A549 (cell line): ENCODE measurements around the gene UNC45B. TPM values are rescaled to one million over a fixed set of nuclear protein-coding genes. Genes with fewer than 3 reads are reported as not detected.
A peak's percentile ranks its signal among the peaks of the same experiment; 100 is the strongest.
"Not testable (repeated sequence)": the region's sequence is repeated elsewhere in the genome, so short reads cannot be mapped to it uniquely, and the experiment has no call there.

Experiments used
- ATAC-seq, 2 experiments: fragments of 200-7000 bp in 1 of 2; fragments of >200 bp in 1 of 2; cut with Nextera tagmentation in 1 of 2; cut with Tn5 transposase in 1 of 2; 3 replicates each; pipeline versions ENCODE4 v1.8.0 to v1.9.1; 2018 to 2020; ENCODE audit warnings: mild to moderate bottlenecking in 1 of 2, moderate library complexity in 1 of 2
- CTCF ChIA-PET: fragments of 300-600 bp; sonication (Branson Sonifier 250); formaldehyde crosslinking; extraction: SDS; loops from one replicate; lab custom pipeline; 2021; ENCODE audit warnings: antibody characterized with exemption, inconsistent platforms; lab: Yijun Ruan, JAX
- POLR2A ChIA-PET: fragments of 350-600 bp; formaldehyde crosslinking; extraction: SDS; loops from one replicate; lab custom pipeline; 2021; ENCODE audit warnings: antibody characterized with exemption, inconsistent platforms; lab: Yijun Ruan, JAX
- DNase-seq, 2 experiments: peaks; one replicate each; pipeline versions ENCODE4 v3.0.0 to v3.0.0-alpha.2; 2011 to 2016; ENCODE audit warnings: low read depth in 1 of 2, low spot score in 1 of 2
- FAIRE-seq: peaks from 2 replicates; lab custom pipeline; 2011; peaks lifted over from hg19 to GRCh38; lab: Jason Lieb, UNC
- H3K27ac ChIP-seq, 2 experiments: fragments of >200 bp; sonication (Bioruptor Twin); formaldehyde crosslinking; 3 replicates each; pipeline ENCODE4 v1.5.1; 2016 to 2017
- H3K4me1 ChIP-seq: fragments of >200 bp; sonication (Bioruptor Twin); formaldehyde crosslinking; 3 replicates; pipeline ENCODE4 v1.6.1; 2016
- H3K4me2 ChIP-seq: fragments of >200 bp; sonication (Bioruptor Twin); formaldehyde crosslinking; 3 replicates; pipeline ENCODE4 v1.6.1; 2016
- H3K4me3 ChIP-seq: fragments of >200 bp; sonication (Bioruptor Twin); formaldehyde crosslinking; 3 replicates; pipeline ENCODE4 v1.5.1; 2016
- H3K9me3 ChIP-seq: fragments of >200 bp; sonication (Bioruptor Twin); formaldehyde crosslinking; 3 replicates; pipeline ENCODE4 v1.6.1; 2016
- CBX2 ChIP-seq: fragments of 200-600 bp; sonication (generic); IDR thresholded peaks from 2 replicates; pipeline ENCODE4 v1.6.1; 2016; ENCODE audit warnings: low read depth, mild to moderate bottlenecking, borderline replicate concordance
- CBX8 ChIP-seq: fragments of 200-600 bp; sonication (generic); IDR thresholded peaks from 2 replicates; pipeline ENCODE4 v1.6.1; 2016
- CEBPB ChIP-seq, 2 experiments: fragments of >200 bp in 1 of 2; sonication (Bioruptor Twin) in 1 of 2; formaldehyde crosslinking in 1 of 2; IDR thresholded peaks; 2 replicates each; pipeline ENCODE4 v1.6.1; 2012 to 2016
- EHMT2 ChIP-seq: fragments of 200-600 bp; sonication (generic); IDR thresholded peaks from 2 replicates; pipeline ENCODE4 v1.6.1; 2016; ENCODE audit warnings: antibody characterized with exemption, low read depth, mild to moderate bottlenecking, moderate library complexity
- EP300 ChIP-seq, 2 experiments: fragments of >200 bp; sonication (Bioruptor Twin); formaldehyde crosslinking; IDR thresholded peaks; 2 replicates in 1 of 2; 3 replicates in 1 of 2; pipeline ENCODE4 v1.6.1; 2016 to 2017
- FOSB ChIP-seq: fragments of 250-450 bp; sonication (Bioruptor Pico); IDR thresholded peaks from 2 replicates; pipeline ENCODE4 v1.5.0; 2020; ENCODE audit warnings: mild to moderate bottlenecking, moderate library complexity
- FOSL2 ChIP-seq, 2 experiments: fragments of 450-650 bp in 1 of 2; fragments of >200 bp in 1 of 2; sonication (Bioruptor Twin) in 1 of 2; formaldehyde crosslinking; IDR thresholded peaks; 2 replicates each; pipeline versions ENCODE4 v1.5.0 to v1.6.1; 2016 to 2020; ENCODE audit warnings: mild to moderate bottlenecking in 1 of 2, moderate library complexity in 1 of 2
- HOXA7 ChIP-seq: fragments of 250-450 bp; sonication (Bioruptor Pico); IDR thresholded peaks from 2 replicates; pipeline ENCODE4 v1.5.0; 2020; ENCODE audit warnings: mild to moderate bottlenecking, moderate library complexity
- JUNB ChIP-seq: fragments of >200 bp; sonication (Bioruptor Twin); formaldehyde crosslinking; IDR thresholded peaks from 2 replicates; pipeline ENCODE4 v1.6.1; 2016
- MYC ChIP-seq: IDR thresholded peaks from 2 replicates; pipeline ENCODE4 v1.6.1; 2012; ENCODE audit warnings: mild to moderate bottlenecking, inconsistent platforms, low read length, improper control_type of control experiment, borderline replicate concordance
- NPAS2 ChIP-seq: fragments of 250-450 bp; sonication (Bioruptor Pico); IDR thresholded peaks from 2 replicates; pipeline ENCODE4 v1.8.0; 2022; ENCODE audit warnings: mild to moderate bottlenecking, moderate library complexity, borderline replicate concordance
- RAD21 ChIP-seq, 2 experiments: fragments of >200 bp in 1 of 2; sonication (Bioruptor Twin) in 1 of 2; formaldehyde crosslinking in 1 of 2; IDR thresholded peaks in 1 of 2; conservative IDR thresholded peaks in 1 of 2; 2 replicates in 1 of 2; 3 replicates in 1 of 2; pipeline ENCODE4 v1.6.1; 2012 to 2018; ENCODE audit warnings: inconsistent platforms in 1 of 2
- ZC3H11A ChIP-seq: fragments of 450-650 bp; IDR thresholded peaks from 2 replicates; pipeline ENCODE4 v1.6.1; 2014; ENCODE audit warnings: antibody characterized with exemption, mild to moderate bottlenecking
- ZNF302 ChIP-seq: fragments of 250-450 bp; sonication (Bioruptor Pico); IDR thresholded peaks from 2 replicates; pipeline ENCODE4 v1.9.0; 2021; ENCODE audit warnings: inconsistent platforms, mild to moderate bottlenecking, moderate library complexity
- WGBS: methylation state at CpG from one replicate; pipeline ENCODE4 v1.1.6; 2017; ENCODE audit errors: missing lambda C conversion rate; 5-methylcytosine and 5-hydroxymethylcytosine counted together
- polyA plus RNA-seq, 4 experiments: library from polyadenylated mRNA; depleted of rRNA in 3 of 4; stranded (reverse); fragments of >200 nt; fragmentation: RNase III in 1 of 4; extraction: RNeasy Plus Mini Kit Qiagen cat#74134 plus additional on column Dnase treatment in 1 of 4; gene quantifications; 2 replicates in 3 of 4; 3 replicates in 1 of 4; pipeline ENCODE4 v1.2.3, GENCODE V29; 2011 to 2017
- TF ChIP-seq, protein P1 (sequence below): fragments of 200-600 bp; sonication (generic); IDR thresholded peaks from 2 replicates; pipeline ENCODE4 v1.6.1; 2016; ENCODE audit warnings: antibody characterized with exemption, mild to moderate bottlenecking, moderate library complexity
- TF ChIP-seq, protein P2 (sequence below): IDR thresholded peaks from 2 replicates; pipeline ENCODE4 v1.6.1; 2012
- TF ChIP-seq, protein P3 (sequence below): fragments of 250-450 bp; sonication (Bioruptor Pico); IDR thresholded peaks from 2 replicates; pipeline ENCODE4 v1.5.0; 2020; ENCODE audit warnings: low read depth, mild to moderate bottlenecking, moderate library complexity

UNC45B gene
- polyA plus RNA-seq, 2 of the 4 experiments (the other 2 are of a cell fraction) = not detected

DNA sequence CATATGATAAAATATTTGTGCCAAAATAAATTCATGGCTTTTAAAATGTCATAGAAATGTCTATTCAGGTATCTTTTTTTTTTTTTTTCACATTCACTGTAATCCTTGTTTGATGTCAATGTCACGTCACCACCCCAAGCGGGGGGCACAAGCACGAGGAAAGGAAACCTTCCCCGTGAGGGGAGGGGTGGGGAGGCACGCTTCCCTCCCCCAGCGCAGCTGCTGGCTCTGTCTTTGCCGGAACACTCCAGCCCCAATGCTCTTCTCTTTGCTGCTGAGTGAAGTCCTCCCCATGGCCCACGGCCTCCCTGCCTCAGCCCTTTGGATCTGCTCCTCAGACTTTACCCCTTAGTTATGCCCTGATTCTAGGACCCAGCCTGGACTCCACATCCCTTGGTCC, 45.1 kb downstream of the UNC45B start (continued):
- TF ChIP-seq, protein P1, sequence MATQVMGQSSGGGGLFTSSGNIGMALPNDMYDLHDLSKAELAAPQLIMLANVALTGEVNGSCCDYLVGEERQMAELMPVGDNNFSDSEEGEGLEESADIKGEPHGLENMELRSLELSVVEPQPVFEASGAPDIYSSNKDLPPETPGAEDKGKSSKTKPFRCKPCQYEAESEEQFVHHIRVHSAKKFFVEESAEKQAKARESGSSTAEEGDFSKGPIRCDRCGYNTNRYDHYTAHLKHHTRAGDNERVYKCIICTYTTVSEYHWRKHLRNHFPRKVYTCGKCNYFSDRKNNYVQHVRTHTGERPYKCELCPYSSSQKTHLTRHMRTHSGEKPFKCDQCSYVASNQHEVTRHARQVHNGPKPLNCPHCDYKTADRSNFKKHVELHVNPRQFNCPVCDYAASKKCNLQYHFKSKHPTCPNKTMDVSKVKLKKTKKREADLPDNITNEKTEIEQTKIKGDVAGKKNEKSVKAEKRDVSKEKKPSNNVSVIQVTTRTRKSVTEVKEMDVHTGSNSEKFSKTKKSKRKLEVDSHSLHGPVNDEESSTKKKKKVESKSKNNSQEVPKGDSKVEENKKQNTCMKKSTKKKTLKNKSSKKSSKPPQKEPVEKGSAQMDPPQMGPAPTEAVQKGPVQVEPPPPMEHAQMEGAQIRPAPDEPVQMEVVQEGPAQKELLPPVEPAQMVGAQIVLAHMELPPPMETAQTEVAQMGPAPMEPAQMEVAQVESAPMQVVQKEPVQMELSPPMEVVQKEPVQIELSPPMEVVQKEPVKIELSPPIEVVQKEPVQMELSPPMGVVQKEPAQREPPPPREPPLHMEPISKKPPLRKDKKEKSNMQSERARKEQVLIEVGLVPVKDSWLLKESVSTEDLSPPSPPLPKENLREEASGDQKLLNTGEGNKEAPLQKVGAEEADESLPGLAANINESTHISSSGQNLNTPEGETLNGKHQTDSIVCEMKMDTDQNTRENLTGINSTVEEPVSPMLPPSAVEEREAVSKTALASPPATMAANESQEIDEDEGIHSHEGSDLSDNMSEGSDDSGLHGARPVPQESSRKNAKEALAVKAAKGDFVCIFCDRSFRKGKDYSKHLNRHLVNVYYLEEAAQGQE = no peak
- TF ChIP-seq FOSL2 (IDR thresholded peaks at IDR 0.05) (no peak), FOSL2 (CRISPR knock-in tag; IDR thresholded peaks at IDR 0.05) (no peak), NPAS2 (CRISPR knock-in tag) (no peak)

DNA sequence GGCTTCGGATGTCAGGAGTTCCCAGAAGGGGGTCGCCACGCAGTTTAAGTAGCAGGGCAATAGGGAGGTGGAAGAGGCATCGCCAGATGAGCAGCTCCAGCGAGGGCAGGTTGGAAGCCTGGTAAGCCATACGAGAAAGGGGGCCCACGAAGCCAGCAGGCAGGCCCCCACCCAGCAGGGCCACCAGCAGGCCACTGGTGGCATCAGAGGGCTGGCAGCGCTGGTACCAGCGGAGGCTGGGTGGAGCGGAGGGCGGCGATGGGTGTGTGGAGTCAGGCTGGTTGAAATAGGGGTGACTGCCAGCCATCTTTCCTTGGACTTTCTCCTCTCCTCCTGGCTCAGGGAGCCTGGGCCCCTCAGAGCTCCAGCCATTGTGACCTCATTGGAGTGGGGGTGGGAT, 46.4 kb downstream of the UNC45B start, which contains the start of gene SLC35G3:
TSS of gene SLC35G3 (minus strand) at position 393 of the 400 bp plus-strand sequence. CDS start at position 307, 86 bp downstream.
- H3K4me1 ChIP-seq, H3K4me2 ChIP-seq, ATAC-seq, CTCF ChIA-PET, H3K27ac ChIP-seq, DNase-seq, H3K9me3 ChIP-seq, H3K4me3 ChIP-seq, POLR2A ChIA-PET, FAIRE-seq: not testable (repeated sequence)
- 72% methylated on average over 12 of the region's 12 CpGs for WGBS

DNA sequence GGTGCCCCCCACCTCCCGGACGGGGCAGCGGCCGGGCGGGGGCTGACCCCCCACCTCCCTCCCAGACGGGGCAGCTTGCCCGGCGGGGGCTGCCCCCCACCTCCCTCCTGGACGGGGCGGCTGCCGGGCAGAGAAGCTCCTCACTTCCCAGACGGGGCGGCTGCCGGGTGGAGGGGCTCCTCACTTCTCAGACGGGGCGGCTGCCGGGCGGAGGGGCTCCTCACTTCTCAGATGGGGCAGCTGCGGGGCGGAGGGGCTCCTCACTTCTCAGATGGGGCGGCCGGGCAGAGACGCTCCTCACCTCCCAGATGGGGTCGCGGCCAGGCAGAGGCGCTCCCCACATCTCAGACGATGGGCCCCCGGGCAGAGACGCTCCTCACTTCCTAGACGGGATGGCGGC, 47.4 kb downstream of the UNC45B start:
- POLR2A ChIA-PET, DNase-seq, FAIRE-seq, ATAC-seq, H3K4me2 ChIP-seq, H3K4me1 ChIP-seq, H3K4me3 ChIP-seq, H3K27ac ChIP-seq, CTCF ChIA-PET, H3K9me3 ChIP-seq: not testable (repeated sequence)
- 67% methylated on average over 3 of the region's 31 CpGs for WGBS

DNA sequence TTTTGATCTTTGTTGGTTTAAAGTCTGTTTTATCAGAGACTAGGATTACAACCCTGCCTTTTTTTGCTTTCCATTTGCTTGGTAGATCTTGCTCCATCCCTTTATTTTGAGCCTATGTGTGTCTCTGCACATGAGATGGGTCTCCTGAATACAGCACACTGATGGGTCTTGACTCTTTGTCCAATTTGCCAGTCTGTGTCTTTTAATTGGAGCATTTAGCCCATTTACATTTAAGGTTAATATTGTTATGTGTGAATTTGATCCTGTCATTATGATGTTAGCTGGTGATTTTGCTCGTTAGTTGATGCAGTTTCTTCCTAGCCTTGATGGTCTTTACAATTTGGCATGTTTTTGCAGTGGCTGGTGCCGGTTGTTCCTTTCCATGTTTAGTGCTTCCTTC, 55.0 kb downstream of the UNC45B start:
- H3K27ac ChIP-seq, H3K4me2 ChIP-seq, CTCF ChIA-PET, H3K9me3 ChIP-seq, ATAC-seq, DNase-seq, FAIRE-seq, POLR2A ChIA-PET, H3K4me1 ChIP-seq, H3K4me3 ChIP-seq: not testable (repeated sequence)
- 3% methylated on average over 2 of the region's 2 CpGs for WGBS

DNA sequence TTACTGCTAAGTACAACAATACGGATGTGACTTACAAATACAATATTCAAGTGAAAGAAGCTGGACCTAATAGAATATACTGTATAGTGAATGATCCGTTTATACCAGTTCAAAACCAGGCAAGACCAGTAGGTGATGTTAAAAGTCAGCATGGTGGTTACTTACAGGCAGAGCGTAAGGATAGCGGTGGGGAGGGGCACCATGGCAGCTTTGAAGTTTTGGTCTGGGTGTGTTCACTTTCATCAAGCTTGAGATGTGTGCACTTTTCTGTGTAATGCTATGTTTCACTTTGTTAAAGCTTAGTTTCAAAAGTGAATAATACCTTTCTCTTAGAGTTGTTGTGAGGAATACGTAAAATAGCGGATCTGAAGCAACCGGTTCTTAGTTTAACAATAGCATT, 63.1 kb downstream of the UNC45B start:
- ATAC-seq = no peak
- Histone ChIP-seq H3K9me3 (no peaks in the 10 kb centered on the region), H3K4me3 (no peak overlapping the region), H3K4me2 (no peak overlapping the region), H3K4me1 (no peaks in the 10 kb centered on the region), H3K27ac (no peak overlapping the region)
- DNase-seq = no peak
- POLR2A ChIA-PET = no interaction called here
- WGBS = 73% methylated on average over 7 of the region's 7 CpGs
- TF ChIP-seq, protein P2, sequence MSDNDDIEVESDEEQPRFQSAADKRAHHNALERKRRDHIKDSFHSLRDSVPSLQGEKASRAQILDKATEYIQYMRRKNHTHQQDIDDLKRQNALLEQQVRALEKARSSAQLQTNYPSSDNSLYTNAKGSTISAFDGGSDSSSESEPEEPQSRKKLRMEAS = no peak
- TF ChIP-seq CEBPB (IDR thresholded peaks at IDR 0.05) (no peak), EHMT2 (no peak), HOXA7 (CRISPR knock-in tag) (no peak), ZNF302 (CRISPR knock-in tag) (no peak), RAD21 (conservative IDR thresholded peaks at IDR 0.05 in 1 of 2, IDR thresholded peaks at IDR 0.05 in 1 of 2) (no peak), MYC (no peak), CBX8 (no peak), EP300 (IDR thresholded peaks at IDR 0.05) (no peak), FOSB (CRISPR knock-in tag) (no peak), ZC3H11A (no peak), JUNB (no peak), CBX2 (no peak)
- TF ChIP-seq, protein P3, sequence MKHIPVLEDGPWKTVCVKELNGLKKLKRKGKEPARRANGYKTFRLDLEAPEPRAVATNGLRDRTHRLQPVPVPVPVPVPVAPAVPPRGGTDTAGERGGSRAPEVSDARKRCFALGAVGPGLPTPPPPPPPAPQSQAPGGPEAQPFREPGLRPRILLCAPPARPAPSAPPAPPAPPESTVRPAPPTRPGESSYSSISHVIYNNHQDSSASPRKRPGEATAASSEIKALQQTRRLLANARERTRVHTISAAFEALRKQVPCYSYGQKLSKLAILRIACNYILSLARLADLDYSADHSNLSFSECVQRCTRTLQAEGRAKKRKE = no peak
- FAIRE-seq = peak; percentile 13
- CTCF ChIA-PET = interaction anchor here (1.1 kb wide), 1 partner anchor 102 kb away, joined by 3 read pairs; no protein-coding TSS in a partner anchor
